Mucosa of stomach (tissue), 1 donor: ENCODE data around the gene FOXJ3.

Source experiments
- H3K27me3 ChIP-seq: one replicate; pipeline ENCODE4 v1.7.0; 2013; ENCODE audit warnings: mild to moderate bottlenecking, low read length; ENCODE audit not compliant: control insufficient read depth, insufficient read depth
- H3K36me3 ChIP-seq: one replicate; pipeline ENCODE4 v1.7.0; 2013; ENCODE audit warnings: low read length; ENCODE audit not compliant: control insufficient read depth, insufficient read depth
- H3K4me1 ChIP-seq: one replicate; pipeline ENCODE4 v1.7.0; 2013; ENCODE audit warnings: mild to moderate bottlenecking, low read length; ENCODE audit not compliant: control insufficient read depth, insufficient read depth
- H3K4me3 ChIP-seq: one replicate; pipeline ENCODE4 v1.7.0; 2013; ENCODE audit warnings: low read length
- H3K9ac ChIP-seq: one replicate; pipeline ENCODE4 v1.7.0; 2013; ENCODE audit warnings: mild to moderate bottlenecking, low read length, moderate library complexity
- H3K9me3 ChIP-seq: one replicate; pipeline ENCODE4 v1.7.0; 2013; ENCODE audit warnings: mild to moderate bottlenecking, low read length, moderate library complexity; ENCODE audit not compliant: control insufficient read depth
- donor health status: Pancreatic carcinoma.

FOXJ3 gene

DNA sequence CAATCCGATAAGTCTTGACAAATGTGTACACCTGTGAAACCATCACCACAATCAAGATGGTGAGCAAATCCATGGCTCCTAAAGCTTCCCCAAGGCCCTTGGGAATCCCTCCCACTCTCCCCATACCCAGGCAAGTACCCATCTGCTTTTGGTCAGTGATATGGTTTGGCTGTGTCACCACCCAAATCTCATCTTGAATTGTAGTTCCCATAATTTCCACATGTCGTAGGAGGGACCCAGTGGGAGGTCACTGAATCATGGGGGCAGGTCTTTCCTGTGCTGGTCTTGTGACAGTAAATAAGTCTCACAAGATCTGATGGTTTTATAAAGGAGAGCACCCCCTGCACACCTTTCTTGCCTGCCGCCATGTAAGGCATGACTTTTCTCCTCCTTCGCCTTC is 196.4 kb downstream of the FOXJ3 start:
- H3K27me3 ChIP-seq: no peaks in the 10 kb centered on the region
- H3K4me3 ChIP-seq: no peak overlapping the region
- no peaks in the 10 kb centered on the region for H3K9me3 ChIP-seq
- no peaks in the 10 kb centered on the region for H3K4me1 ChIP-seq
- no peak overlapping the region for H3K9ac ChIP-seq
- H3K36me3 ChIP-seq: no peaks in the 10 kb centered on the region

DNA sequence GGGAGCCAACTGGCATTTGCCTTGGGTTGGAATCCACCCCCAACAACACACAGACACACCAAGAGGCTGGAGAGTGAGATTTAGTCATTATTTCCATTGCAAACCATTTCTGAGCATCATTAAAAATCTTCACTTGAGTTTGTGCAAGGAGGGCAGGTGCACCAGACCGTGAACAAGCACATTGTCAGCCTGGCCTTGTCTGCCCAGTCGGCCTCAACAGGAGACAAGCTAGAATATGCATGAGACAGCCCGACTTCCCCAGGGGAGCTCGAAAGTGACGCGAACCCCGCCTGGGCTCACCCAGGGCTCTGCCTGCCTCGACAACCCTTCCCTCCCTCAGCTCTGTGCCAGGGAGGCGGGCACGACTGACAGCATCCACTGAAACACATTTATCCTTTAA is 197.3 kb downstream of the FOXJ3 start:
- no peak overlapping the region for H3K4me3 ChIP-seq
- no peak overlapping the region for H3K9ac ChIP-seq
- H3K27me3 ChIP-seq: no peaks in the 10 kb centered on the region
- no peaks in the 10 kb centered on the region for H3K9me3 ChIP-seq
- H3K4me1 ChIP-seq: no peaks in the 10 kb centered on the region
- H3K36me3 ChIP-seq: no peaks in the 10 kb centered on the region

DNA sequence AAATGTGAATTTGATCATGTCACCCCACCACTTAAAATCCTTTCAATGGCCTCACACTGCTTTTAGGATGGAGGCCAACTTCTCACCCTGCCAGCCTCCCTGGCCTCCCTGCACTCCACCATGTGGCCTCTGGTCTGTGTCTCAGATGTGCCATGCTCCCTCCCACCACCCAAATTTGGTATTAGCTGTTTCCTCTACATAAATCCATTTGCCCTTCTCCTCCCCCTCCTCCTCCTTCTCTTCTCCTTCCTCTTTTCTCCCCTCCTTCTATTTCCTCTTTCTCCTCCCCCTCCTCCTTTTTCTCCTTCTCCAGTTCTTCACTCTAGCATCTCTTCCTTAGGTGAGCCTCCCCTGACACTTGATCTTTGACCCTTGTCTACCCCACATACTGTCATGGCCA is 198.6 kb downstream of the FOXJ3 start:
- Histone ChIP-seq H3K9me3 (no peaks in the 10 kb centered on the region), H3K27me3 (no peaks in the 10 kb centered on the region), H3K36me3 (no peaks in the 10 kb centered on the region), H3K4me1 (no peaks in the 10 kb centered on the region), H3K4me3 (no peak overlapping the region), H3K9ac (no peak overlapping the region)

DNA sequence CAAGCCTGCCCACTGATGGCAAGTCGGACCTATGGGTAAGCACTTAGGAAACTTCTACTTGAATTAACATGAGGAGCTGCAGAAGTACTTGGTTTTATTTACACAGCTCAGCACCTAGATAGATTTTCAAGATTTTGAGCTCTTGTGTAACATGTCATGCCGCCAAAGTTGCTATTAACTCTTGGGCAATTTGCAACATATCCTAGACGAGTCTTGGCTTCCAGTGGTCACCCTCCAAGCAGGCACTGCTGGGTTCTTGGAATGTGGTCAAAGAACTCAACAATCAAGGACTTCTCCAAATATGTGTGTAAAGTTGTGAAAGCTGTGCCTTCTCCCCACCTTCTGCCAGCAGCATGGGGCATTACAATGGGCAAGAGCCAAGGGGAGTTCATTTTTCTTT is 199.6 kb downstream of the FOXJ3 start:
- no peaks in the 10 kb centered on the region for H3K27me3 ChIP-seq
- no peak overlapping the region for H3K9ac ChIP-seq
- no peak overlapping the region for H3K4me3 ChIP-seq
- no peaks in the 10 kb centered on the region for H3K36me3 ChIP-seq
- no peaks in the 10 kb centered on the region for H3K9me3 ChIP-seq
- H3K4me1 ChIP-seq: no peaks in the 10 kb centered on the region

DNA sequence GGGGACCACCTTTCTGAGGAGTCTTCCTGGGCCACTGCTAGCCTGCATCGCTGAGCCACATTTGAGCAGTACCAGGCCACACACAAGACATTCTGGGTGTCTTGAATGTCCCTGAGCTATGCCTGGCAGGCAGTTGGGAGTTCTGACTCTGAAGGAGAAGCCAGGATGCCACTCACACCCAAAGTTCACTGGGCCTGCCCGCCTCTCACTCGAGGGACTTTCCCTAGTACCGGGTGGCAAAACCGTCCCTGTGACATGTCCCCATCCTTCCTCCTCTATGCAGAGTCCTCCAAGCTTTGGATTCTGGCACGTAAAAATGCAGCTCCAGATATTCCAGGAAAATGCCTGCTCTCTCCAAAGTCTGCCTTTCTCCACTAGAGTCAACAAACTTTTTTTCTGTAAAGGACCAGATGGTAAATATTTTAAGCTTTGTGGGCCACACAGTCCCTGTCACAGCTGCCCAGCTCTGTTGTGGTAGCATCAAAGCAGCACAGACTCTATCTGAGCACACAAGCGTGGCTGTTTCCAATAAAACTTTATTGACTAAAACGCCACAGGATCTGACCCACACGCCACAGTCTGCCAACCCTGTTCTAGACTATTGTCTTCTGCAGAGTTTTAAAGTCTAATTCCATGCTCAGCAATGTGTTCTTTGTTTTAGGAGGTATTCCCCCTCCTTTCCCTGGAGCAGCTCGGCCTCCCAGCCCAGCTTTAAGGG is 201.1 kb downstream of the FOXJ3 start:
- no peaks in the 10 kb centered on the region for H3K27me3 ChIP-seq
- no peaks in the 10 kb centered on the region for H3K9me3 ChIP-seq
- no peak overlapping the region for H3K4me3 ChIP-seq
- H3K36me3 ChIP-seq: no peaks in the 10 kb centered on the region
- H3K9ac ChIP-seq: no peak overlapping the region
- no peaks in the 10 kb centered on the region for H3K4me1 ChIP-seq

DNA sequence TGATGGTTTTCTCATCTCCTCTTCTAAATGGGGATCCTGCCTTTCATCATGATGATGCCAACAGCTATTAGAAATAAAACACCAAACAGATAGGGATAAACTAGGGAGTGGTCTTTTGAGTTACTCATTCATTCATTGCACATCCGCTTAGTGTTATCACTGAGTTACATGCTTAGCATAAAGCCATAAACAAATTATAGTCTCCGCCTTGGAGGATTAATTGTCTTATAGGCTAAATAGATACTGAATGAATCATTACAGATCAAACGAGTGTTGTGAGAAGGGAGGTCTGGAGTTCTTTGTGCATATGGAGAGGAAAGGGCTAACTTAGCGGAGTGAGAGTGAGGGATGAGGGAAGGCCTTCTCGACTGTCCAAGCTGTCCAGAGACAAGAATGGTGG is 201.6 kb downstream of the FOXJ3 start:
- Histone ChIP-seq H3K4me3 (no peak overlapping the region), H3K9me3 (no peaks in the 10 kb centered on the region), H3K36me3 (no peaks in the 10 kb centered on the region)

DNA sequence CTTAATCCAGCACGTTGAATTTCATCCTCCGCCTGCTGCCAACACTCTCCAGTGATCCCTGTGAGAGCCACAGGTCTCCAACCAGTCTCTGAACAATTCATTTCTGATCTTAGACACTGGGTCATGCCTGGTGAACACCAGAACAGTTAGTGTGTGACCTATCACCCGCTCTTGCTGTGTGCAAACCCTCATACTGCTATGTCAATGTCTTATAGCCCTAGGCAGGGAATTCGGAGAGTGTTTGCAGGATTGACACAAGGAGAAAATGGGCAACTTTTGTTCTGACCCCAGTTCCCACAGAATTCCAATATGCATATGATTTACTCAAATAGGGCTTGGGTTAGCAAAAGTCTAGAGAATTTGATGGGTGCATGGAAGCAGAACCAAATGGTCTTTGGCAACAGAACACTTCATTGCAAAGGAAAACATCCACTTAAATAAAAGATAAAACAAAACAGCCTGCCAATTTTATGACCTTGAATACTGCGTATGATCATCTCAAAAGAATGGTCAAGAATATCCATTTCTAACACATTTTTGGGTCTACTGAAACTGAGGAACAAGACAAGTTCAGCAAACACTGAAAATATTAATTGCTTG is 204.9 kb downstream of the FOXJ3 start:
- no peaks in the 10 kb centered on the region for H3K4me1 ChIP-seq
- no peaks in the 10 kb centered on the region for H3K9me3 ChIP-seq

More for the DNA sequence above, 201.6 kb downstream of the FOXJ3 start:
- no peak overlapping the region for H3K9ac ChIP-seq
- no peaks in the 10 kb centered on the region for H3K4me1 ChIP-seq
- no peaks in the 10 kb centered on the region for H3K27me3 ChIP-seq

DNA sequence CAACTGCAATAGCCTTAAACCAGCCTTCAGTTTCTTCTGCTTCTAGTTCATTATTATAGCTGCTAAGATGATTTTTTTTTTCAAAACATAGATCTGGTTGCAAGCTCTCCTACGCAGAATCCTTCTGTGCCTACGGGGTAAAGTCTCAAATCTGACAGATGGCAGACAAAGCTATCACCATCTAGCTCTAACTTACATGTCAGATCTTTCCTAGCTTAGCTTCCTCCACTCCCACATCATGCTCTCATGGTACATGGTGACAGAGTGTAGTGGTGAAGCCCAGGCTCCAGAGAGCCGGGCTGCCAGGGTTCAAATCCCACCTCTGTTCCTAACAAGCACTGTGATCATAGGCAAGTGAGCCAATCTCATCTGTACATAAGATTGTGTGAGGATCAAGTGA is 206.1 kb downstream of the FOXJ3 start:
- H3K27me3 ChIP-seq: no peaks in the 10 kb centered on the region
- no peak overlapping the region for H3K9ac ChIP-seq
- H3K9me3 ChIP-seq: no peaks in the 10 kb centered on the region
- H3K36me3 ChIP-seq: no peaks in the 10 kb centered on the region
- H3K4me3 ChIP-seq: no peak overlapping the region
- H3K4me1 ChIP-seq: no peaks in the 10 kb centered on the region

More for the DNA sequence above, 204.9 kb downstream of the FOXJ3 start:
- H3K36me3 ChIP-seq: no peaks in the 10 kb centered on the region
- no peak overlapping the region for H3K4me3 ChIP-seq
- H3K9ac ChIP-seq: no peak overlapping the region
- H3K27me3 ChIP-seq: no peaks in the 10 kb centered on the region

DNA sequence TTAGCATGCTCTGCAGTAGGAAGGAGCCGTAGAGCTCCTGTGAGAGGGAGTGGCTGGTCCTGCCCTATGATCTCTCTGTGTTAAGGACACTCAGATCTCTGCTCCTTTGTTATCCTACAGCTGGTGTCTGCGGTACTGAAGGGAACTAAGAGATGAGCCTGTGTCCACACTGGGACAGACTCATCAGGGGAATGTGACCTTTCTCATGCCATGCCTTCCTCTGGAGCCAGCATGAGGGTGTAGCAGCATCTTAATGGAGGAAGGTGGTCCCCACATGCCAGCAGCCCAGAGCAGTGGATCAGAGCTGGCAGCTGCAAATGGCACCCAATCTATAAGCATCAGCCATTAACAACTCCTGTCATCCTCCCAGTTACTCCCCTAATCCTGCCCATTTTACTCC is 206.5 kb downstream of the FOXJ3 start:
- Histone ChIP-seq H3K27me3 (no peaks in the 10 kb centered on the region), H3K36me3 (no peaks in the 10 kb centered on the region), H3K4me1 (no peaks in the 10 kb centered on the region), H3K9me3 (no peaks in the 10 kb centered on the region), H3K9ac (no peak overlapping the region), H3K4me3 (no peak overlapping the region)

DNA sequence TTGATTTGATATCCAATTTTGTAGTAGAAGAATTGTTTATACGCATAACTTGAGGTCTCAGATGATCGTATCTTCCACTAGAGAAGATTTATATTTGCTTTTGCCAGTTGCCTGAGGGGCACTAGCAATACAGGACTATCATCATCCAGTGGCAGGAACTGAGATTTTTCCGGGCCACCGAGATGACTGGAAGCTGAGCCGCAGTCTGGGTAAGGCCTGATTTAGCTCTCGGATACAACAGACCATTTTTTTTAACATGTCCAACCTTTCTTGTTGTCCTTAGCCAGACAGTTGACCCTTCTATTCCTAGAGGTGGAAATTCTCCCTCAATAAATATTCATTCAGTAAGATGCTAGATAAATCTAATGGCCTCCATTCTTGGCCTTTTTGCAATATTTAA is 207.3 kb downstream of the FOXJ3 start:
- Histone ChIP-seq H3K9me3 (no peaks in the 10 kb centered on the region), H3K4me1 (no peaks in the 10 kb centered on the region), H3K9ac (no peak overlapping the region), H3K4me3 (no peak overlapping the region), H3K36me3 (no peaks in the 10 kb centered on the region), H3K27me3 (no peaks in the 10 kb centered on the region)
